ENCODE measurements around the gene ATOH8.
A peak's percentile ranks its signal among the peaks of the same experiment; 100 is the strongest.

ATOH8 gene

GRCh38 chr2:85718009-85718391 is 35.8 kb upstream of the ATOH8 start:
- no peak for DNase-seq

- no peak for DNase-seq
Observed at GRCh38 chr2:85718885-85719492, 34.8 kb upstream of the ATOH8 start.

GRCh38 chr2:85719609-85720240 is 34.1 kb upstream of the ATOH8 start:
- DNase-seq: no peak

GRCh38 chr2:85720533-85720932 is 33.3 kb upstream of the ATOH8 start:
- no peak for DNase-seq

- no peak for DNase-seq
Observed at GRCh38 chr2:85721641-85722040, 32.1 kb upstream of the ATOH8 start.

GRCh38 chr2:85722519-85722918 is 31.3 kb upstream of the ATOH8 start:
- DNase-seq: no peak

GRCh38 chr2:85723707-85724360 is 30.0 kb upstream of the ATOH8 start:
- DNase-seq: no peak

- no peak for DNase-seq
Observed at GRCh38 chr2:85724731-85725181, 29.0 kb upstream of the ATOH8 start.

- no peak for DNase-seq
Observed at GRCh38 chr2:85725451-85725850, 28.3 kb upstream of the ATOH8 start.

- no peak for DNase-seq
Observed at GRCh38 chr2:85727798-85728197, 26.0 kb upstream of the ATOH8 start.

GRCh38 chr2:85728342-85728741 is 25.4 kb upstream of the ATOH8 start:
- no peak for DNase-seq

GRCh38 chr2:85728883-85729824 is 24.6 kb upstream of the ATOH8 start:
- DNase-seq: peak in 52 of 56 donors; percentile 31 to 93 (median 76)

- no peak for DNase-seq
Observed at GRCh38 chr2:85729825-85730510, 23.8 kb upstream of the ATOH8 start.

- no peak for DNase-seq
Observed at GRCh38 chr2:85730686-85731230, 23.0 kb upstream of the ATOH8 start.

- peak in 8 of 56 donors; percentile 18 to 50 (median 28) for DNase-seq
Observed at GRCh38 chr2:85731606-85732005, 22.2 kb upstream of the ATOH8 start.

- DNase-seq: no peak
Observed at GRCh38 chr2:85732467-85733120, 21.2 kb upstream of the ATOH8 start.

- DNase-seq: peak in 1 of 56 donors; percentile 29
Observed at GRCh38 chr2:85733121-85733960, 20.4 kb upstream of the ATOH8 start.

- peak in 11 of 56 donors; percentile 15 to 71 (median 36) for DNase-seq
Observed at GRCh38 chr2:85734015-85734414, 19.8 kb upstream of the ATOH8 start.

- no peak for DNase-seq
Observed at GRCh38 chr2:85734942-85735608, 18.7 kb upstream of the ATOH8 start.
